GM18873 (cell line): Measurements from ENCODE around the gene BPHL.
"Not testable (repeated sequence)": the region's sequence is repeated elsewhere in the genome, so short reads cannot be mapped to it uniquely, and the experiment has no call there.

ENCODE experiments used
- ATAC-seq: cut with Tn5 transposase; IDR thresholded peaks from one replicate; pipeline ENCODE4 v1.9.1; 2021; ENCODE audit warnings: mild to moderate bottlenecking, moderate library complexity, moderate number of reproducible peaks; ENCODE audit not compliant: unreplicated experiment, low FRiP score

Gene BPHL

DNA sequence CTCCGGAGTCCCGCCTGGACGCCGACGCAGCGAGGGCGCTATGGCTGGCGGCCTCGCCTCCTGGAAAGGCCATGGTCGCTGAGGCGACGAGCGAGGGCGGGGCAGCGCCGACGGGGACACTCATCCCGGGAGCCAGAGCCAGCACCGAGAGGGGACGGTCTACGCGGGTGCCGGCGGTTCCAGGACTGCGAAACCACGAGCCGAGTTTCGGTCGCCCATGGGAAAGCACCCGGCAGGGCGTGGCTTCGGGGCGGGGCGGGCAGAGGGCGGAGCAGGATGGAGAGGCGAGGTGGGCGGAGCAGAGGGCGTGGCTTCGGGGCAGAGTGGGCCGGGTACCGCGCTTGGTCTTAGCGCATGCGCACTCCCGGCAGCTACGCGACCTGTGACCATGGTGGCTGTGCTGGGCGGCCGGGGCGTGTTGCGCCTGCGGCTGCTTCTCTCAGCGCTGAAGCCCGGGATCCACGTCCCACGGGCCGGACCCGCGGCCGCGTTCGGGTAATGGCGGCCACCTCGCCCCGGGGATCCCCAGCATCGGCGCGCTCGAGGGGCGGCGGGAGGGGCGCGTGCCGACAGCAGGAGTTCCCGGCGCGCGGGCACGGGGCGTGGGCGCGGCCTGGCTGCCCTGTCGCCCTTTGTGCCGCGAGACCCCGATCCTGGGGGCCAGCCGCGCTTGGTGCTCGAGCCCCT lies at the start of gene BPHL:
BPHL (plus strand) TSS at position 359 of the 687 bp plus-strand sequence; CDS start at position 389, 30 bp downstream.
- peak; percentile 80 for ATAC-seq

DNA sequence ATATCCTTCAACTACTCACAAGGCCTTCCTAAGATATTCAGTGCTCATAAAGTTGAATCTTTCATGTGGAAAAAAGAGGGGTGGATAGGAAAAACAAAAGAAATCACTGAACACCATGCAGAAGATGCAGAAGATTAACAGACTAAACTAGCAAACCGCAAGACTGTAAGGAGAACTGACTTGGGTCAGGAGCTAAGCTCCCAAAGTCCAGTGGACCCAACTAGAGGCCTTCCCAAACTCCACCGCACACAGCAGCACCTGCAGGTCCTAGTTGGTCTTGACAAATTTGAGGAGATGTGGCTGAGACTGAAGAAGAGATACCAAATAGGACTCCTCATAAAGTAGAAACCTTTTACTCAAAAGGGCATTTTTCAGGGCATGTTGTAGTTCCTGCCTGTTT lies 46.9 kb upstream of the BPHL start:
- ATAC-seq: no peak

DNA sequence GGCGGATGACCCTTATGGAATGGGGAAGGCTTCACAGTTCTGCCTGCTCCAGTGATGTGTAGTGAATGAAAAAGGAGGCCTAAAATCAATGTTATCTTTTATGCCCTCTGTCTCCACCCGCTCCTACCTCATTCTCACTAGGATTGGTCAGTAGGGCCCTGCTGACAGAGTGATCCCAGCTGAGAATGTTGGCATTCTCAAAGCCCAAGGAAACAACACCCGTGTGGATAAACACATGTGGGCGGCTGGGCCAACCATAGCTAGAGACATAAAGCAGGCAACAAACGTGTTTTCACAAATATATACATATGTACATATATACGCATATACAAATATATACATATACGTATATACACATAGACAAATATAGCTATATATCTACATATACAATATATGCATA lies 45.7 kb upstream of the BPHL start:
- ATAC-seq: no peak

DNA sequence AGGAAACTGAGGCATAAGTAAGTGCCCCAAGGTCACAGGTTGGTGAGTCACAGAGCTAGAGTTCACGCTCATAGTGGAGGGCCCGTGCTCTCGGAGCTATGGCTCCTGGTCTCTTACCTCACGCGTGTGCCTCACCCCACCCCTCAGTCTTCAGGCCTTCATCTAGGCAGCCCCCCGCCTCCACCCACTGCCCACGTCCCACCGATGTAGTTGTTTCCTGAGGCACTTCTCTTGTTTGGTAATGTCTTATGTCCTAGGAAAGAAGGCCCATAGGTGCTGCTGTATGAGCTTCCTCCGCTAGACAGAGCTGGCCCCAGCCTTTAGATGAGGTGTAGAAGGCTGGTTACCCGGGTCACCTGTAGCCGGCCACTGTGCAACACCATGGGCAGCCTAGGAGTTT lies 45.1 kb upstream of the BPHL start:
- no peak for ATAC-seq

DNA sequence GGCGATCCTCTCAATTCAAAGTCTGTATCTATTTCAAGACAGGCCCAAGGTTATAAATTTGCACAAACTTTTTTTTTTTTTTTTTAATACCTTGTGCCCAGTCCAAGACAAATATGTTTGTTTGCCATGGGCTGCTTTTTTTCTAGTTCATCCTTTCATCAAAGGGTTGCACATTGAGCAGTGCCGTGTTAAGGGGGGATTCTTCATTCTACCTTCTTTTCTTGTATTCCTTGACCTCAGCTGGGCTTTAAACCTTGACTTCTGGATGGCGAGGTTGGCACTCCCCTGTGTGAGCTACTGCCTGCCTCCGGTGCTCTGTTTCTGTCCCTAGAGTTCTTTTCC lies 42.8 kb upstream of the BPHL start:
- ATAC-seq: no peak

DNA sequence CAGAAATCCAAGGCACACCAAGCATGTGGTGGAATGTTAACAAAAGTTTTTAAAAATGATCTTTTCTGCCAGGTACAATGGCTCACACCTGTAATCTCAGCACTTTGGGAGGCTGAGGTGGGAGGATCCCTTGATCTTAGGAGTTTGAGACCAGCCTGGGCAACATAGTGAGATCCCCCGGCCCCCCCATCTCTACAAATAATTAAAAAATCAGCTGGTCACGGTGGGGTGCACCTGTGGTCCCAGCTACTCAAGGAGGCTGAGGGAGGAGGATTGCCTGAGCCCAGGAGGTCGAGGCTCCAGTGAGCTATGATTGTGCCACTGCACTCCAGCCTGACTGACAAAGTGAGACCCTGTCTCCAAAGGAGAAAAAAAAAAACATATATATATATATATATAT lies 42.2 kb upstream of the BPHL start:
- no peak for ATAC-seq

DNA sequence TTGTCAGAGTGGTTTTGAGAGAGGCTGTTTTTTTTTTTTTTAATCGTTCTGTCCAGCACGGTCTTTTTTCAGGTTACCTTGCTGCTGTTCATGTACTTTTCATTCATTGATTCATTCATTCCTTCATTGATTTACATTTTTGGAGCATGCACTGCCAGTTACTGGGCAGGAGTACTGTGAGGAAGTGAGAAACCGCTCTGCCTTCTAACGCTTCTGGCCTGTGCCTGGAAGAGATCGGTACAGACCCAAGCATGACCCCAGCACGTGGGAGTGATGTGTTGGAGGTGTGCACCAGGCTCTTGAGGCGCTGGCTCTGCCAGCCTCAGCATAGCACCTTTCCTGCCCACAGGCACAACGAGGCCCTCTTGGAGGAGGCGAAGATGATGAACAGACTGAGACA lies 41.1 kb upstream of the BPHL start:
- ATAC-seq: no peak

DNA sequence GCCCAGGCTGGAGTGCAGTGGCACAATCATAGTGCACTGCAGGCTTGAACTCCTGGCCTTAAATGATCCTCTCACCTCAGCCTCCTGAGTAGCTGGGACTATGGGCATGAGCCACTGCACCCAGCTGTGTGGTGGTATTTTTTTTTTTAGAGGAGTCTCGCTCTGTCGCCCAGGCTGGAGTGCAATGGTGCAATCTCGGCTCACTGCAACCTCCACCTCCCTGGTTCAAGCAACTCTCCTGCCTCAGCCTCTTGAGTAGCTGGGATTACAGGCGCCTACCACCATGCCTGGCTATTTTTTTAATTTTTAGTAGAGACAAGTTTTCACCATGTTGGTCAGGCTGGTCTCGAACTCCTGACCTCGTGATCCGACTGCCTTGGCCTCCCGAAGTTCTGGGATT lies 39.6 kb upstream of the BPHL start:
- not testable (repeated sequence) for ATAC-seq

DNA sequence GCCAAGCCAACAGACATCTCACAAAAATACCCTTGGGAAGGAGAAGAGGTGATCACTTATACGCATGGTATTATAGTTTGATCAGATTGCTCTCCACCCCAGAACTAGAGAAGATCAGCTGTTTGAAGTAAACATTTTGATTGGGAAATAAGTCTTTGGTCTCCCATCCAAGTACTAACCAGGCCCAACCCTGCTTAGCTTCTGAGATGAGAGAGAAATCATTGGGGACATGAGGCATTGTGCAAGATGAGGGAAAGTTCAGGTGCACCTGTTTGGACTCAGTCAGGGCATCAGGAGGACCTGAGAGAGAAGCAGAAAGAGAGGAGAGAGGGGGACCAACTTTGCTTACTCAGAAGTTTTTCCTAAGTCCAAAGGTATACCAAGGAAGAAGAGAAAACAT lies 38.8 kb upstream of the BPHL start:
- no peak for ATAC-seq

DNA sequence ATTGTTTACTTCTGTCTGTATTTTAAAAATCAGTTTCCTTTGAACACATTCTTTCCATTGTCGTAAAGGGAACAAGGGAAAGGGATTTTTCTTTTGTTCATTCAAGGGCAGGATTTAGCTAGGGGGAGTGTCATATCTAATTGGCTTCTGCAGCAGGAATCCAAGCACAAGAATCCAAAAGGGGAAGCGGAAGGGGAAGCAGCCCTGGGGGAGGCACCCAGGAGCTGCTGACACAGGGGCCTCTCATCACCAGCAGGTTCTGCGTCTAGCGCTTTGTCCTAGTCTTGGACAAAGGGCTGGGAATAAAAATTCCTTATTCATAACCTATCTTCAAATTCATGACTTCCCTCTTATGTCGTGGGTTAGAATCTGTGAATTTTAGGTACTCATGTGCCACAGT lies 36.6 kb upstream of the BPHL start:
- ATAC-seq: no peak

DNA sequence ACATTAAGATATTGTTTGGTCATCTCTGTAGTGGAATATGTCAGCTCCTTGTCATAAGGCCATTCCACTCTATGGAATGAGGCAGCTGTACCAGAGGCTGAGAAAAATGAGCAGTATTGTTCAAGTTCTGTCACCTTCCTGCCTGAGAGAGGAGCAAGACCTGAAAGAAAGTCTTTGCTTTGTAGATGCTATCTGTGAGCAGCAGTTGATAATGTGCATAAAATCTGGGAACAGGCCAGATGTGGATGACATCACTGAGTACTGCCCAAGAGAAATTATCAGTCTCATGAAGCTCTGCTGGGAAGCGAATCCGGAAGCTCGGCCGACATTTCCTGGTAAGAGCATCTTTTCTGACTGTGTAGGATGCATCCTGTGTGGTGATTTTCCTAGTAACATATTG lies 33.4 kb upstream of the BPHL start:
- no peak for ATAC-seq

DNA sequence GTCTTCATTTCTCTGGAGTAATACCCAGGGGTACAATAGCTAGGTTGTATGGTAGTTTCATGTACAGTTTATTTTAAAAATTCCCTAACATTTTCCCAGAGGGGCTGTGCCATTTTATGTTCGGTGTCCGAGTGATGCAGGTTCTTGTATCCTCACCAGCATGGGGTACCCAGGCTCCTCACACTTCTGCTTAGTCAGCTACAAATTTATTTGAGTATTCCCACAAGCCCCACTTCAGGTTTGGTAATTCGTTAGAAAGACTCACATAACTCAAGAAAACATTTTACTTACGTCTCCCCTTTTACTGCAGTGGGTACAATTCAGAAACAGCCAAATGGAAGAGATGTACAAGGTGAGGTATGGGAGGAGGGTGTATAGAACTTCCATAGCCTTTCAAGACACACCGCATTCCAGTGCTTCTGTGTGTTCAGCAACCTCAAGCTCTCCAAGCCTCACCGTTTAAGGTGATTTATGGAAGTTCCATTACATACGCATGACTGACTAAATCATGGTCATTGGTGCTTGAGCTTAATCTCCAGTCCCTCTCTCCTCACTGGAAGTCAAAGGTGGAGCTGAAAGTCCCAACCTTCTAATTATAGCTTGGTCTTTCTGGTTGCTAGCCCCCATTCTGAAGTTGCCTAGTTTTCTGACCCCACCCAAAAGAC lies 32.1 kb upstream of the BPHL start:
- ATAC-seq: no peak

DNA sequence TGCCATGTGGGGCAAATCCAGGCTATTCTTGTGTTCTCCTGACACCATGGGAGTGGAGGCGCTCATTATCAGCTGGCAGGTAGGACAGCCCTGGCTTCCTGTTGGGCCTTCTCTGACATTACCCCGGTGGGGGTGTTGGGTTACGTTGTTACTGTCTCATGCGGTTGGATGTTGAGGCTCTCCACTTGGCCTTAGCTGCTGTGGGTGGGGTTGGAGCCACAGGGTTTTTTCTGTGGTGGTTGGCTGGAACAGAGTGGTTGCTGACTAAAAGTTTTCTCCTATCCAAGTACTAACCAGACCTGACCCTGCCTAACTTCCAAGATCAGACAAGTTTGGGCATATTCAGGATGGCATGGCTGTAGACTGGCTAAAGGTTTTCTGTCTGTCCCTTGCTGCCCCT lies 30.1 kb upstream of the BPHL start:
- no peak for ATAC-seq

DNA sequence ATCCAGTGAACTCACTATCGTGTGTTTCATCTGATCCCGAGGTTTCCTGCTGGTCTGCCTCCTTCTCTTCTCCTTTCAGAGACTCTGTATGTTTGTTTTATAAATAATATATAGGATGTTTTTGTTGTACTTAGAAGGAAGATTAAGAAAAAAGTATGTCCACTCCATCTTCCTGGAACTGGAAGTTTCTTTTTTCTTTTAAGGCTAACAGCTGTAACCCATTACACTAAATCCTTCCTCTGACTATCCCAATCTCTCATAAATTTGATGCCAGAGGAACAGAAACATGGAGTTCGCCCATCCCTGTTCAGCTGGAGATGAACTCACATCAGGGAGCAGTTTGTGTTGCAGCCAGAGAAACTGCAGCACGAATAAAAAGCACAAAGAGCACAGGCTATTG lies 29.5 kb upstream of the BPHL start:
- ATAC-seq: no peak

DNA sequence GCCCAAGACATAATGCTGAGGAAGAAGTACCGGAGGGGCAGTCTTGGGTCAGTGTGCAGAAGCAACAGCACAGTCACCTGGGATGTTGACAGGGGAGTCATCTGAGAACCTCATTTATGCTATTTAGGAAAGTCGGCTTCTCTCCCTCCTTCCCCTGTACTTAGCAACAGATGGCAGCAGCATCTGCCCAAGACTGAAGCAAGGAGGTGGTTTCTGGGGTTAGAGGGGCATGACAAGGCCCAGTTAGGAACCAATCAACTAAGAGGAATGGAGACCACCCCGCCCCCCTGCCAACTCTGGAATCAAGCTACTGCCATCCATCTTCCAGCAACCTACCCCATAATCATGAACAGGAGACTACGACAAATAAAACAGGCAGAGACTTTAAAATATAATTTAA lies 28.5 kb upstream of the BPHL start:
- ATAC-seq: no peak

DNA sequence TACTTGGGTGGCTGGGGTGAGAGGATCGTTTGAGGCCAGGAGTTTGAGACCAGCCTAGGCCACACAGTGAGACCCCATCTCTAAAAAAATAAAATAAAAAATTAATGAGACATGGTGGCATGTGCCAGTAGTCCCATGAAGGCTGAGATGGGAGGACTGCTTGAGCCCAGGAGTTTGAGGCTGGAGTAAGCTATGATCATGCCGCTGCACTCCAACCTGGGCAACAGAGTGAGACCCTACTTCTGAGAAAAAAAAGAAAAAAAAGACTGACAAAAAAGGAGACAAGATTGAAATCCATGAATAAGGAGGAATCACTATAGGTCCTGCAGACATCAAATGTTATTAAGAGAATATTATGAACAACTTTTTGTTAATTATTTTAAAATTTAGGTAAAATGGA lies 23.7 kb upstream of the BPHL start:
- no peak for ATAC-seq

DNA sequence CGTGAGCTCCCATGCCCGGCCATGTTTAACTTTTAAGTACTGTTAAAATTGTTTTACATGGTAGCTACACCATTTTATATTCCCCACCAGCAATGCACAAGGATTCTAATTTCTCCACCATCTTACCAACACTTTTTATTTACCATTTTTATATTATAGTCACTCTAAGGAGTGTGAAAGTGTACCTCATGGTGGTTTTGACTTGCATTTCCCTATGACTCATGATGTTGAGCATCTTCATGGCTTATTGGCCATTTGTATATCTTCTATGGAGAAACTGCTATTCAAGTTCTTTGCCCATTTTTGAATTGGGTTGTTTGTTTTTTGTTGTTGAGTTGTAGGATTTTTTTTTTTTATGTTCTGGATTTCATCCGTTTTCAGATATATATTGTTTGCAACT lies 15.6 kb upstream of the BPHL start:
- no peak for ATAC-seq

DNA sequence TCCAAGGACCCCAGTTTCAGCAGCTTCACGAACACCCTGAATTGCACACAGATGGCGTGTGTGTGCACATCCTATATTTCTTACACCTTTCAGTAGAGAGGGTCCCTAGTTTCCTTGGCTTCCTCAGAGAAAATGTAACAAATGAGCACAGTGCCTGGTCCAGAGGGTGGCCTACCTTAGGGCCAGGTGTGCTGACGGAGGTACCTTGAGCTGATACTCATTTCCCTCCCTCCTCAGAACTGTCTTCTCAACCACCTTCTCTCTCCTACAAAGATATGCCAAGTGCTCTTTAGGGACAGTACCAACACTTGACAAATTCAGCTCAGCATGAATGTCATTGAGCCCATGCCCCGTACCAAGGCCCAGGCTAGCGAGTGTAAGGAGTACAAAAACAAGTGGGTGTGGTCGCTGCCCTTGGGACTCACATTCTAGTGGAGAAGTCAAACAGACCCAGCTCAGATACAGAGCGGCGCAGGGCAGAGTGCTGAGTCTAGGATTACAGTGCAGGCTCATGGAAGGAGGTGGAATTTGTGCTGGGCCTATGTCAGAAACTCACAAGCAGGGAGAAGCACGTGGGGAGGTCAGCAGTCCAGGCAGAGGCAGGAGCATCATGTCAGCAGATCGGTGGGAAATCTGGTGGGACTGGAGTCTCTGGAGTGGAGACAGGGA lies 9.6 kb upstream of the BPHL start:
- no peak for ATAC-seq

DNA sequence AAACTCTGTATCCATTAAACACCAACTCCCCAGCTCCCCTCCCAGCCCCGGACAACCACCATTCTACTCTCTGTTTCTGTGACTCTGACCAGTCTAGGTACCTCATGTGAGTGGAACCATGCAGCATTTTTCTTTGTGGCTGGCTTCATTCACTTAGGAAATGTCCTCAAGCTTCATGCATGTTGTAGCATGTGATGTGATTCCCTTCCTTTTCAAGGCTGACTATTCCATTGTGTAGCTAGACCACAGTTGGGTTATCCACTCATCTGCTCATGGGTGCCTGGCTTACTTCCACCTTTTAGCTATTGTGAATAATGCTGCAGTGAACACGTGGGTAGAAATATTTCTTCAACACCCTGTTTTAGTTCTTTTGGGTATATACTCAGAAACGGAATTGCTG lies 8.8 kb upstream of the BPHL start:
- no peak for ATAC-seq

DNA sequence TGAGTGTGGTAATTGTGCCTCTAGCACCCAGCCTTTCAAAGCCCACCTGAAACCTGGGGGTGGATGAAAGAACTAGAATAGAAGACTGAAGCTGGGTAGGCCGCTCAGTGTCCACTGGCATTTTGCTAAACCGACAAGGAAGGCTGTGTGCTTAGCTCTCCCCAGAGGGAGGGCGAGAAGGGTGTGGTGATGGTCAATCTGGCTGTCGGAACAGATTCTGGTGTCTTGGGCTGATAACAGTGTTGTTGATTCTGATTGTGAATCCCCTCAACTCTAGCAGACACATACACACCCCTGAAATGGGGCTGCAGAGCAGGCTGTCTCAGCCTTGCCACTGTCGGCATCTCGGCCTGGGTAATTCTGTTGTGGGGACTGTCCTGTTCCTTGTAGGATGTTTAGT lies 4.1 kb upstream of the BPHL start:
- ATAC-seq: no peak

DNA sequence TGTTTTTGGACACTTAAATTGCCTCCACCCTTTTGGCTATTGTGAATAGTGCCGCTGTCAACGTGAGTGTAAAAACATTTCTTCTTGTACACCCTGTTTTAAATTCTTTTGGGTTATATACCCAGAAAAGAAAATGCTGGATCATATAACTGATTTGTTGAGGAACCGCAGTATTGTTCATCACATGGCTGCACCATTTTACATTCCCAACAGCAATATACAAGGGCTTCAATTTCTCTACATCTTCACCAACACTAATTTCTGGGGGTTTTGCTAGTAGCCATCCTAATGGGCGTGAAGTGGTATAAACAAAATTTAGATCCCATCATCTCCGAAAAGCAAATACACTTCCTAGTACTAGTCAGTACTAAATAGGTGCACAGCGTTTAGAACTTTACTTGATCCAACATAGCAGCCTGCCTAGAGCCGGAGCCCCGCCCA lies 579 bp upstream of the BPHL start:
- no peak for ATAC-seq
